HepG2 (cell line): ENCODE results near the gene KIF2B. TPM values are rescaled to one million over a fixed set of nuclear protein-coding genes. Genes with fewer than 3 reads are reported as not detected.

Experiments used
- ATAC-seq: fragments of 200-7000 bp; cut with Tn5 transposase; 3 replicates; pipeline ENCODE4 v1.9.1; 2020; ENCODE audit warnings: mild to moderate bottlenecking, moderate library complexity
- BruUV-seq: library from RNA; stranded (reverse); fragments of 400-500 nt; replicated peaks from 2 replicates; lab custom pipeline; 2021; lab: Mats Ljungman, UMichigan
- CTCF ChIA-PET: fragments of 300-600 bp; formaldehyde crosslinking; extraction: SDS; loops from one replicate; lab custom pipeline; 2021; ENCODE audit warnings: low total read pairs, inconsistent platforms, low intra/inter-chr PET ratio; lab: Yijun Ruan, JAX
- POLR2A ChIA-PET: fragments of 350-600 bp; sonication (Branson Sonifier 250); formaldehyde crosslinking; loops from one replicate; lab custom pipeline; 2020; ENCODE audit warnings: antibody characterized with exemption, inconsistent platforms; lab: Yijun Ruan, JAX
- DNase-seq: peaks from one replicate; pipeline ENCODE4 v3.0.0-alpha.2; 2015; ENCODE audit warnings: low spot score
- FAIRE-seq: peaks from 3 replicates; lab custom pipeline; 2011; peaks lifted over from hg19 to GRCh38; lab: Jason Lieb, UNC
- H2AFZ ChIP-seq: one replicate; pipeline ENCODE4 v1.6.1; 2011; ENCODE audit warnings: low read length, inconsistent platforms
- H3K27ac ChIP-seq: fragments of 300-600 bp; 3 replicates; pipeline ENCODE4 v1.8.0; 2011; ENCODE audit warnings: mixed run types, mild to moderate bottlenecking, mixed read lengths, low read length, inconsistent platforms; ENCODE audit not compliant: insufficient read depth; ENCODE audit errors: extremely low read length
- H3K27me3 ChIP-seq, 2 experiments: fragments of 200-600 bp in 1 of 2; 2 replicates in 1 of 2; 3 replicates in 1 of 2; pipeline versions ENCODE4 v1.6.0 to v1.8.0; 2011; ENCODE audit warnings: low read length in 2 of 2, mild to moderate bottlenecking in 2 of 2, moderate library complexity in 2 of 2, inconsistent platforms in 1 of 2; ENCODE audit not compliant: insufficient read depth in 2 of 2, control insufficient read depth in 1 of 2
- H3K36me3 ChIP-seq, 2 experiments: fragments of 200-600 bp in 1 of 2; replicated peaks in 1 of 2; 2 replicates in 1 of 2; 3 replicates in 1 of 2; pipeline versions ENCODE4 v1.5.1 to v1.8.0; 2011; ENCODE audit warnings: low read length in 2 of 2, inconsistent platforms in 1 of 2; ENCODE audit not compliant: insufficient read depth in 2 of 2, control insufficient read depth in 1 of 2
- H3K4me1 ChIP-seq: 2 replicates; pipeline ENCODE4 v1.5.1; 2012; ENCODE audit warnings: low read length, inconsistent platforms; ENCODE audit not compliant: insufficient read depth
- H3K4me2 ChIP-seq: 2 replicates; pipeline ENCODE4 v1.6.0; 2011; ENCODE audit warnings: low read depth, low read length, inconsistent platforms
- H3K4me3 ChIP-seq, 3 experiments: fragments of 200-600 bp in 1 of 3; sonication (generic), shearing (Covaris generic) in 1 of 3; replicated peaks in 1 of 3; 2 replicates each; pipeline ENCODE4 v1.5.1; 2011 to 2016; ENCODE audit warnings: low read length in 3 of 3, inconsistent platforms in 2 of 3, low read depth in 2 of 3, mild to moderate bottlenecking in 2 of 3, control low read depth in 1 of 3, mixed read lengths in 1 of 3; ENCODE audit not compliant: insufficient read depth in 1 of 3
- H3K79me2 ChIP-seq: one replicate; pipeline ENCODE4 v1.6.1; 2011; ENCODE audit warnings: low read length, inconsistent platforms; ENCODE audit not compliant: insufficient read depth
- H3K9ac ChIP-seq: 2 replicates; pipeline ENCODE4 v1.6.0; 2011; ENCODE audit warnings: mild to moderate bottlenecking, low read depth, low read length, inconsistent platforms; ENCODE audit not compliant: insufficient read depth
- H3K9me3 ChIP-seq: 2 replicates; pipeline ENCODE4 v1.5.1; 2012; ENCODE audit warnings: mild to moderate bottlenecking, low read length
- H4K20me1 ChIP-seq: 2 replicates; pipeline ENCODE4 v1.6.0; 2011; ENCODE audit warnings: inconsistent platforms, mild to moderate bottlenecking, low read length, moderate library complexity; ENCODE audit not compliant: insufficient read depth
- KLF16 ChIP-seq, 2 experiments: sonication (generic) in 1 of 2; formaldehyde crosslinking in 1 of 2; IDR thresholded peaks; 2 replicates each; pipeline versions ENCODE4 v1.6.1 to v1.8.0; 2016 to 2023; ENCODE audit warnings: missing genetic modification reagents in 2 of 2, missing compliant biosample characterization in 1 of 2
- MBD4 ChIP-seq: IDR thresholded peaks from 2 replicates; pipeline ENCODE4 v1.6.1; 2012; ENCODE audit warnings: low read length, inconsistent platforms, borderline replicate concordance
- MEF2D ChIP-seq: sonication (generic); formaldehyde crosslinking; IDR thresholded peaks from 2 replicates; pipeline ENCODE4 v1.5.1; 2020; ENCODE audit warnings: mild to moderate bottlenecking, missing genetic modification reagents
- NBN ChIP-seq: fragments of 450-650 bp; conservative IDR thresholded peaks from 2 replicates; pipeline ENCODE4 v1.6.1; 2017
- PHF5A ChIP-seq: IDR thresholded peaks from one replicate; pipeline ENCODE4 v1.6.1; 2018; ENCODE audit warnings: low read depth, missing genetic modification reagents; ENCODE audit not compliant: unreplicated experiment
- RBM22 ChIP-seq: fragments of 200-400 bp; formaldehyde crosslinking; optimal IDR thresholded peaks from 2 replicates; pipeline ENCODE3; 2017; ENCODE audit warnings: mild to moderate bottlenecking, low read length, moderate library complexity
- RFX1 ChIP-seq: fragments of 450-650 bp; IDR thresholded peaks from 2 replicates; pipeline ENCODE4 v1.6.1; 2017
- SP140L ChIP-seq: sonication (generic); formaldehyde crosslinking; IDR thresholded peaks from 2 replicates; pipeline ENCODE4 v1.4.0; 2020; ENCODE audit warnings: missing genetic modification reagents, borderline replicate concordance
- STAT5B ChIP-seq: sonication (generic); formaldehyde crosslinking; IDR thresholded peaks from 2 replicates; pipeline ENCODE4 v1.4.0; 2020; ENCODE audit warnings: missing genetic modification reagents
- ZNF501 ChIP-seq: sonication (generic); formaldehyde crosslinking; IDR thresholded peaks from 2 replicates; pipeline ENCODE4 v1.5.1; 2020; ENCODE audit warnings: mild to moderate bottlenecking, moderate library complexity, missing genetic modification reagents
- ZNF572 ChIP-seq: sonication (generic); formaldehyde crosslinking; IDR thresholded peaks from 2 replicates; pipeline ENCODE4 v1.5.1; 2020; ENCODE audit warnings: mild to moderate bottlenecking, missing genetic modification reagents
- ZNF615 ChIP-seq: sonication (generic); formaldehyde crosslinking; IDR thresholded peaks from 2 replicates; pipeline ENCODE4 v1.5.0; 2020; ENCODE audit warnings: mild to moderate bottlenecking, missing genetic modification reagents, borderline replicate concordance
- ZNF850 ChIP-seq: sonication (generic); formaldehyde crosslinking; conservative IDR thresholded peaks from 2 replicates; pipeline ENCODE4 v1.9.0; 2021; ENCODE audit warnings: mild to moderate bottlenecking, missing genetic modification reagents
- in situ Hi-C: cut with HindIII; loops from 2 replicates; pipeline ENCODE4 v1.10.0; 2017; ENCODE audit warnings: low pct_unique_long_range_greater_than_20kb; ENCODE audit not compliant: extremely low pct_ligation_motif_present
- intact Hi-C: fragments of 100-400 bp; cut with micrococcal nuclease; formaldehyde crosslinking; loops from one replicate; pipeline ENCODE4 v1.10.0; 2022; ENCODE audit not compliant: unreplicated experiment
- polyA plus RNA-seq, 8 experiments: library from polyadenylated mRNA; depleted of rRNA in 3 of 8; stranded (reverse) in 7 of 8; unstranded in 1 of 8; fragments of >200 nt; fragmentation: Illumina TruSeq in 4 of 8; extraction: Trizol in 4 of 8; gene quantifications; 2 replicates each; pipeline versions ENCODE4 v1.2.1 to v1.2.3, GENCODE V29; 2011 to 2016; ENCODE audit warnings: low read depth in 4 of 8, missing spikeins in 1 of 8, mixed read lengths in 1 of 8; ENCODE audit not compliant: insufficient read depth in 1 of 8
- total RNA-seq, 5 experiments: library from RNA; depleted of rRNA; stranded (reverse); fragments of >200 nt; fragmentation: Illumina TruSeq; extraction: Trizol; gene quantifications; 2 replicates each; pipeline ENCODE4 v1.2.3, GENCODE V29; 2016; ENCODE audit warnings: low read depth in 1 of 5
- TF ChIP-seq, protein P1 (sequence below), 2 experiments: sonication (generic) in 1 of 2; formaldehyde crosslinking in 1 of 2; IDR thresholded peaks; 2 replicates each; pipeline versions ENCODE4 v1.6.1 to v1.9.0; 2014 to 2022; ENCODE audit warnings: antibody characterized with exemption in 1 of 2, borderline replicate concordance in 1 of 2, inconsistent platforms in 1 of 2, low read depth in 1 of 2, missing genetic modification reagents in 1 of 2
- TF ChIP-seq, protein P2 (sequence below): sonication (generic); formaldehyde crosslinking; IDR thresholded peaks from 2 replicates; pipeline ENCODE4 v1.4.0; 2020; ENCODE audit warnings: mild to moderate bottlenecking, missing genetic modification reagents

KIF2B gene
- total and polyA plus RNA-seq, 2 of the 13 experiments (the other 11 are each of a cell fraction or from before 2014, with no cell fraction given), result not detected

DNA sequence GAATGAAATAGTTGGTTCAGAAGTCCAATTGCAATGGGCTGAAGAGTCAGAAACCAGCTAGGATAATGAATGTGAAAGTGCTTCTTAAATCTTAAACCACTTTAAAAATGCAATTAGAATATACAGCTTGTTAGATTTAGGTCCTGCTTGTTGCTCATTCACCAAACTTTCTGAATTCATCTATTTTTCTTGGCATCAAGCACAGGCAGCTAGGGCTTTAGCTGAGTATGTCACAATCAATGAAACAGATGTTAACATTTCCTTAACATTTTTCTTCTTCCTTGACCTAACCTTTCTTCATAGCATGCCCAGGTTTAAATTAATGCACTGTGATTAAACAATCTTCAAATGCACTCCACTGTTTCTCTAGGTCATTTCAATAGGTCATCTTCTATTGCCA lies 14.4 kb downstream of the KIF2B start:
- no peaks in the 10 kb centered on the region for H3K4me1 ChIP-seq
- H3K36me3 ChIP-seq, result no peaks in the 10 kb centered on the region
- no peak overlapping the region for H3K27ac ChIP-seq
- in situ Hi-C loops (no loop called here), intact Hi-C loops (no loop called here)
- H3K27me3 ChIP-seq, result no peaks in the 10 kb centered on the region
- DNase-seq (no peak), FAIRE-seq (no peak), ATAC-seq (no peak)
- no peak overlapping the region for H3K9ac ChIP-seq
- ChIA-PET POLR2A (no interaction called here), CTCF (no interaction called here)
- peaks cover 68% of the 10 kb centered on the region for H3K9me3 ChIP-seq
- no peak overlapping the region for H3K4me3 ChIP-seq
- H2AFZ ChIP-seq, result no peak overlapping the region
- TF ChIP-seq KLF16 (CRISPR knock-in tag; IDR thresholded peaks at IDR 0.05) (no peak), STAT5B (CRISPR knock-in tag) (no peak), MEF2D (CRISPR knock-in tag) (no peak), ZNF615 (CRISPR knock-in tag) (no peak), NBN (no peak), MBD4 (no peak), RFX1 (no peak), ZNF501 (CRISPR knock-in tag) (no peak), ZNF850 (CRISPR knock-in tag) (no peak), PHF5A (CRISPR knock-in tag) (no peak), ZNF572 (CRISPR knock-in tag) (no peak), RBM22 (no peak), SP140L (CRISPR knock-in tag) (no peak)
- TF ChIP-seq, protein P1, sequence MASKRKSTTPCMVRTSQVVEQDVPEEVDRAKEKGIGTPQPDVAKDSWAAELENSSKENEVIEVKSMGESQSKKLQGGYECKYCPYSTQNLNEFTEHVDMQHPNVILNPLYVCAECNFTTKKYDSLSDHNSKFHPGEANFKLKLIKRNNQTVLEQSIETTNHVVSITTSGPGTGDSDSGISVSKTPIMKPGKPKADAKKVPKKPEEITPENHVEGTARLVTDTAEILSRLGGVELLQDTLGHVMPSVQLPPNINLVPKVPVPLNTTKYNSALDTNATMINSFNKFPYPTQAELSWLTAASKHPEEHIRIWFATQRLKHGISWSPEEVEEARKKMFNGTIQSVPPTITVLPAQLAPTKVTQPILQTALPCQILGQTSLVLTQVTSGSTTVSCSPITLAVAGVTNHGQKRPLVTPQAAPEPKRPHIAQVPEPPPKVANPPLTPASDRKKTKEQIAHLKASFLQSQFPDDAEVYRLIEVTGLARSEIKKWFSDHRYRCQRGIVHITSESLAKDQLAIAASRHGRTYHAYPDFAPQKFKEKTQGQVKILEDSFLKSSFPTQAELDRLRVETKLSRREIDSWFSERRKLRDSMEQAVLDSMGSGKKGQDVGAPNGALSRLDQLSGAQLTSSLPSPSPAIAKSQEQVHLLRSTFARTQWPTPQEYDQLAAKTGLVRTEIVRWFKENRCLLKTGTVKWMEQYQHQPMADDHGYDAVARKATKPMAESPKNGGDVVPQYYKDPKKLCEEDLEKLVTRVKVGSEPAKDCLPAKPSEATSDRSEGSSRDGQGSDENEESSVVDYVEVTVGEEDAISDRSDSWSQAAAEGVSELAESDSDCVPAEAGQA (IDR thresholded peaks at IDR 0.05; ENCODE audit: low read depth), result no peak
- TF ChIP-seq, protein P1 (CRISPR knock-in tag; IDR thresholded peaks at IDR 0.05; ENCODE audit: borderline replicate concordance), result no peak
- TF ChIP-seq, protein P2, sequence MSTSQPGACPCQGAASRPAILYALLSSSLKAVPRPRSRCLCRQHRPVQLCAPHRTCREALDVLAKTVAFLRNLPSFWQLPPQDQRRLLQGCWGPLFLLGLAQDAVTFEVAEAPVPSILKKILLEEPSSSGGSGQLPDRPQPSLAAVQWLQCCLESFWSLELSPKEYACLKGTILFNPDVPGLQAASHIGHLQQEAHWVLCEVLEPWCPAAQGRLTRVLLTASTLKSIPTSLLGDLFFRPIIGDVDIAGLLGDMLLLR (CRISPR knock-in tag), result no peak
- H3K4me2 ChIP-seq, result no peak overlapping the region
- BruUV-seq, result no TSS peak
- no peaks in the 10 kb centered on the region for H3K79me2 ChIP-seq
- no peaks in the 10 kb centered on the region for H4K20me1 ChIP-seq
